Measurements from ENCODE around the gene ADCY1.

ADCY1 gene

DNA sequence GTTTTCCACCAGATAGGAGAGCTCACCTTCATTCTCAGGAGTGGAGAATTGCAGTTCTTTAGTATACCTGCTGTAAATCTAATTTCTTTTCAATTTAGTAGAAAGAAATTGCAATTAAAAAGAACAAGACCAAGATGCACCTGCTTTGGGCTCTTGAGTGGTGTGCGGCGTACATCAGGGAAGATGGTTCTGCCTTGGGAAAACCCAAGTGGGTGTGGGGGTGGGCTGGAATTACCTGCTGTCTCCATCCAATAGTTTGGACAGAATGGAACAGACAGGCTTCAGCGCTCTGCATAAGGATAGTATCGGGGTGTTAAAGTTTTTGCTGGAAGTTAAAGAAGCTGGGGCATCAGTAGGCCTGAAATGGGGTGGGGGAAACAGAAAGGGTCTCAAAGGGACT, 7.2 kb upstream of the ADCY1 start:
- in situ Hi-C loops (cut with HindIII; ENCODE audit: low pct_ligation_motif_present, low sequenced_read_pairs) = no loop called here

GRCh38 chr7:45567713-45568112, 6.5 kb upstream of the ADCY1 start:
- Histone ChIP-seq H3K36me3 (replicated peaks) (no peaks in the 10 kb centered on the region), H3K4me3 (ENCODE audit: low read depth, low read length) (no peak overlapping the region), H3K27ac (no peak overlapping the region), H3K27me3 (replicated peaks) (peaks cover 33% of the 10 kb centered on the region)
- in situ Hi-C loops (cut with HindIII; ENCODE audit: low pct_ligation_motif_present, low sequenced_read_pairs) = no loop called here
- no peak for DNase-seq
- TF ChIP-seq, protein P1, sequence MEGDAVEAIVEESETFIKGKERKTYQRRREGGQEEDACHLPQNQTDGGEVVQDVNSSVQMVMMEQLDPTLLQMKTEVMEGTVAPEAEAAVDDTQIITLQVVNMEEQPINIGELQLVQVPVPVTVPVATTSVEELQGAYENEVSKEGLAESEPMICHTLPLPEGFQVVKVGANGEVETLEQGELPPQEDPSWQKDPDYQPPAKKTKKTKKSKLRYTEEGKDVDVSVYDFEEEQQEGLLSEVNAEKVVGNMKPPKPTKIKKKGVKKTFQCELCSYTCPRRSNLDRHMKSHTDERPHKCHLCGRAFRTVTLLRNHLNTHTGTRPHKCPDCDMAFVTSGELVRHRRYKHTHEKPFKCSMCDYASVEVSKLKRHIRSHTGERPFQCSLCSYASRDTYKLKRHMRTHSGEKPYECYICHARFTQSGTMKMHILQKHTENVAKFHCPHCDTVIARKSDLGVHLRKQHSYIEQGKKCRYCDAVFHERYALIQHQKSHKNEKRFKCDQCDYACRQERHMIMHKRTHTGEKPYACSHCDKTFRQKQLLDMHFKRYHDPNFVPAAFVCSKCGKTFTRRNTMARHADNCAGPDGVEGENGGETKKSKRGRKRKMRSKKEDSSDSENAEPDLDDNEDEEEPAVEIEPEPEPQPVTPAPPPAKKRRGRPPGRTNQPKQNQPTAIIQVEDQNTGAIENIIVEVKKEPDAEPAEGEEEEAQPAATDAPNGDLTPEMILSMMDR (IDR thresholded peaks at IDR 0.05; ENCODE audit: low read depth, low read length, missing control alignments) = no peak

More for the DNA sequence above, 7.2 kb upstream of the ADCY1 start:
- TF ChIP-seq, protein P1 (IDR thresholded peaks at IDR 0.05; ENCODE audit: low read depth, low read length, missing control alignments) = no peak
- Histone ChIP-seq H3K27me3 (replicated peaks) (peaks cover 30% of the 10 kb centered on the region), H3K27ac (no peak overlapping the region), H3K36me3 (replicated peaks) (no peaks in the 10 kb centered on the region), H3K4me3 (ENCODE audit: low read depth, low read length) (no peak overlapping the region)
- DNase-seq = no peak

GRCh38 chr7:45568536-45569289, 5.5 kb upstream of the ADCY1 start:
- no peak for DNase-seq
- TF ChIP-seq, protein P1 (IDR thresholded peaks at IDR 0.05; ENCODE audit: low read depth, low read length, missing control alignments) = no peak
- H3K27ac ChIP-seq = no peak overlapping the region
- no peaks in the 10 kb centered on the region for H3K36me3 ChIP-seq (replicated peaks)
- H3K27me3 ChIP-seq (replicated peaks) = peaks cover 35% of the 10 kb centered on the region
- no peak overlapping the region for H3K4me3 ChIP-seq (ENCODE audit: low read depth, low read length)
- in situ Hi-C loops (cut with HindIII; ENCODE audit: low pct_ligation_motif_present, low sequenced_read_pairs) = no loop called here

- Histone ChIP-seq H3K36me3 (replicated peaks) (no peaks in the 10 kb centered on the region), H3K27ac (no peak overlapping the region), H3K27me3 (replicated peaks) (peaks cover 33% of the 10 kb centered on the region), H3K4me3 (ENCODE audit: low read depth, low read length) (no peak overlapping the region)
- no peak for DNase-seq
- TF ChIP-seq, protein P1 (IDR thresholded peaks at IDR 0.05; ENCODE audit: low read depth, low read length, missing control alignments) = no peak
- in situ Hi-C loops (cut with HindIII; ENCODE audit: low pct_ligation_motif_present, low sequenced_read_pairs) = no loop called here
Observed at GRCh38 chr7:45569290-45569685, 4.9 kb upstream of the ADCY1 start.

GRCh38 chr7:45570797-45571196, 3.4 kb upstream of the ADCY1 start:
- DNase-seq = no peak
- TF ChIP-seq, protein P1 (IDR thresholded peaks at IDR 0.05; ENCODE audit: low read depth, low read length, missing control alignments) = no peak
- Histone ChIP-seq H3K27ac (no peak overlapping the region), H3K4me3 (ENCODE audit: low read depth, low read length) (no peak overlapping the region), H3K27me3 (replicated peaks) (peaks cover 31% of the 10 kb centered on the region), H3K36me3 (replicated peaks) (no peaks in the 10 kb centered on the region)
- in situ Hi-C loops (cut with HindIII; ENCODE audit: low pct_ligation_motif_present, low sequenced_read_pairs) = no loop called here

- no peak for DNase-seq
- TF ChIP-seq, protein P1 (IDR thresholded peaks at IDR 0.05; ENCODE audit: low read depth, low read length, missing control alignments) = no peak
- Histone ChIP-seq H3K4me3 (ENCODE audit: low read depth, low read length) (no peak overlapping the region), H3K36me3 (replicated peaks) (no peaks in the 10 kb centered on the region), H3K27ac (no peak overlapping the region), H3K27me3 (replicated peaks) (peaks cover 47% of the 10 kb centered on the region)
- in situ Hi-C loops (cut with HindIII; ENCODE audit: low pct_ligation_motif_present, low sequenced_read_pairs) = no loop called here
Observed at GRCh38 chr7:45573204-45573603, 964 bp upstream of the ADCY1 start.
